ENCODE measurements around the gene POLDIP2. TPM values are rescaled to one million over a fixed set of nuclear protein-coding genes. Genes with fewer than 3 reads are reported as not detected.
"Not testable (repeated sequence)": the region's sequence is repeated elsewhere in the genome, so short reads cannot be mapped to it uniquely, and the experiment has no call there.

POLDIP2 gene
- polyA plus RNA-seq, 1 donor, result 83.6 TPM

GRCh38 chr17:28367641-28368305 is 10.4 kb upstream of the POLDIP2 start:
- DNase-seq, result no peak

- DNase-seq, result no peak
Observed at GRCh38 chr17:28366605-28367004, 9.3 kb upstream of the POLDIP2 start.

- DNase-seq, result no peak
Observed at GRCh38 chr17:28365487-28365886, 8.2 kb upstream of the POLDIP2 start.

DNA sequence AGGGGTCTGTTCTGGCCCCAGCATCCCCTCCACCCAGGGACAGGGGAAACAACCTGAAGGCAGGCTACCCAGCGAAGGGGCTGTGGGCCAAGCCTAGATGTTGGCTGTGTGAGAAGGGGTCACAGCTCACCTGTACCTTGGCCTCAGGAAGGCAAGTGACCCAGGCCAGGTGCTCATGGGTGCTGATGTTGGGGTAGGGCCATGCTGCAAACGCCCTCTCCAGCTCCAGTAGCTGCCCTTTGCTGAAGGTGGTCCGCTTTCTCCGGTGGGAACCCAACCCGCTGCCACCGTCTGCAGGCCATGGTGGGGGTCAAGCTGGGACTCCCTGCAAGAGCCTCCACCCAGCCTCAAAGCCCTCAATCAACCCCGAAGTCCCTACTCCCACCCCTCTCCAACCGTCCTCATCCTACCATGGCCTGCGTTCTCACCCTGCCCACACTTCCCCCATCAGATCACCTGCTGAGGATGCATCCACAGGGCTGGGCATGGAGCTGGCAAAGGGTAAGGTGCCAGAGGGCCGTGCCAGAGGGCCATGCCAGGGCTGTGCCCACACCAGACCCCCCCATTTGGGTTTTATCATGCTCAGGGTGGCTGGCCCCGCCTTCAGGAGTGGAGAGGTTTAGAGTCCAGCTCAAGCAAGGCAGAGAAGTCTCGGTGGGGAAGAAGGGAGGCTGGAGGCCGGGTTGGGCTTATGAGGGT is 7.5 kb upstream of the POLDIP2 start, which contains the start of gene SEBOX:
SEBOX (minus strand) TSS at position 535 of the 699 bp plus-strand sequence; CDS start at position 487, 48 bp downstream.
- no peak for DNase-seq

DNA sequence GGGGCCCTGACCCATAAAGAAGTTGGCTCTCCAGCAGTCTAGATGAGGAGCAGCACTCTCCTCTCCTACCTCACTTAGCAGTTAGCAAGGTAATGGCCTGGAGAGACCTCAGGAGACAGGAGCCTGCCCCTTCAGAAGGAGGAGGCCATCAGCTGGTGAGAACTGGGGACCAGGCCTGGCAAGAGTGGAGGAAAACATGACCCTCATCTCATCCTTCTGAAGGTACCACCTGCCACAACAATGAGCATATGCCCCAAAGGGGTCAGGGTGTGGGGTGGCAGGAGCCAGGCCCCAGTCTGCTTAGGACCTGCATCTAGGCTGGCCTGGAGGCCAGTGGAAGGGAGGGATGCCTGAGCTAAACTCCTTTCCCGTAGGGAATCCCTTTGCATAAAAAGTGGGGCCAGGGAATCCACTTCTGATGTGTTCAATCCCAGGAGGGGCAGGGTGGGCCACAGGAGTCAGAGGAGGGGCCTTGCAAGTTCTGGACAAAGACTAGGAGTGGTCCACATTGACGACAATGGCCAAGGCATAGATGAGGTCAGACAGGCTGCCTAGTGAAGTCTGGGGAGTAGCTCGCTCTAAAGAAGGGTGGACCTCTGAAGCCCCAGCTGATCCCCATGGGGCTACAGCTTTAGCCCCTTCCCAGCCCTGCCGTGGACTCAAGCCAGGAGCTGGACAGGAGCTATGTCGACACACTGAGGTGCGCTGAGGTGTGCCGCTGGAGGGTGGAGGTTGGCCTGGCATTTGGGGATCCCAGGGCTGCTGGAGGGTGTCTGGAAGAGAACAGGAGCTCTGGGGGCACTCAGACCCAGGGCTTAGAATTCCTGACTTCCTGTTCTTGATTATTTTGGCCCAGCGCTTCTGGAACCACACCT is 6.7 kb upstream of the POLDIP2 start:
- no peak for DNase-seq

DNA sequence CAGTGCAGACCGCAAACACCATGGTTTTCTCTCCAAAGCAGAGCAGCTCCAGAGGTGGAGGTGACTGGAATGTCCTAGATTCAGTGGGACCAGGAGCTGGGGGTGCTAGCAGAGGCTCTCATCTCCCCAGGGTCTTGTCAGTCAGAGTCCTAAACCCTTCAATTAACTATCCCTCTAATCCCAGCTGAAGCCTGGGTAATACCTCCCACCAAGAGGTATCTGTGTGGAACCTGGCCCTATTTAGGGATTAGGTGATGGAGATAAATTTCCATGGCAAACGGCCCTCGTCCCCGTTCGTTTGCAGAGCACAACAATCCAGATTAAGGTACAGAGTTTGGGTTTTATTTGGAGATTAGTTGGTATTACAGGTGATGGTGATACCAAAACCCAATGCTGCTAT is 5.9 kb upstream of the POLDIP2 start:
- DNase-seq, result no peak

- no peak for DNase-seq
Observed at GRCh38 chr17:28357901-28358197, 522 bp upstream of the POLDIP2 start.

GRCh38 chr17:28350271-28350670 is 7.1 kb downstream of the POLDIP2 start:
- DNase-seq, result no peak

DNA sequence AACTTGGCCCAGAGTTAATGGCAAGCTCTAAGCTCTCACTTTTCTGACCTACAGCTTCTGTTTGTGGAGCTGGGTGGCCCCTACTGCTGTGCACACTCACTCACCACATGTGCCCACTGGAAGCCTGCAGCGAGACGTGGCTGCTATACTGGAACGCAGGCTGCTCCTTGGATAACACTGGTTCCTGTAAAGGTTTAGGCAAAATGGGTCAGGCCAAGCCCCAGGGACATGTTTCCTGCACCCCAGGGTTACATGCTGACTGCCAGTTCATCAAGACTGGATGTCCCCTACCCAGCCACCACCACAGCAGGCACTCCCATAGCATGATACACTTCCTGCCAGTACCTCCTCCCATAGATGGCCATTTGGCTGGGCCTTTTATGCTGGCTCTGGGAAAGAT is 8.3 kb downstream of the POLDIP2 start:
- DNase-seq, result no peak

- DNase-seq, result no peak
Observed at GRCh38 chr17:28347261-28347891, 10.0 kb downstream of the POLDIP2 start.

DNA sequence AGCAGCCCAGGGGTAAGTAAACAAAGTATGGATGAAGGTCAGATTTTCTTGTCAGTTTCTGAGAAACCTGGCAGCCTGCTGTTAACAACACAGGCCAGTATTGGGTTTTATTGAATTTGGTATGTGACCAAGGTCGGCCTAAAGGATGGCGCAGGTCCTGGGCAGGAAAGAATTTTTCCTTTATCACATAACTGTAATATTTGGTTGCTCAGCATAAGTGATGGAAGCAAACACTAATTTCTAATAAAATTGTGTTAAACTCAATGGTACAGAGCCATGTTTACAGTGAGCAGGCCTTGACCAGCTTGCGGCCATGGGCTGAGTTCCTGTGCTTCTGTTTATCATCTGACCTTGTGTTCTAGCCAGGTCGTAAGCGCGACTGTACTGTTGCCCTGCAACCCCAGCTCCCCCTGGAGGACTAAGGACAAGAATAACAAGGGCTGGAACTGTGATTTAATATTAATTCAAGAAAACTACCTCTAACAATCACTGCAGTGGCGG is 10.5 kb downstream of the POLDIP2 start:
- no peak for DNase-seq

DNA sequence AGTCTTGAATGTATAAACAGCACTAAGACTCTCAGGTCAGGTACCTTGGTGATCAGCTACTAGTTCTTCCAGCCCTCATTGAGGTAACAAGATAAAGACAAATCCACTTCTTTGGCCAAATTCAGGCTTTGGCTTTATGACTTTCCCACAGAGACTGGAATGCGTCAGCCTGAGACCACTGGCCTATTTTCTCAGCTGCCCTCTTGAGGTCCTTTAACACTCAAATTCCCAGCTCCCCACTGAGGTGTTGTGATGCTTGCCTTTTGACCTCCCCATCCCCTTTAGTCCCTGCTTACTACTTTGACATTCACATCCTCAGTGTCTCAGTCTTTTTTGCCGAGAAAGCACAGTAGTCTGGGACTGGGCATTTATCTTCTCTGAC is 11.1 kb downstream of the POLDIP2 start:
- no peak for DNase-seq

DNA sequence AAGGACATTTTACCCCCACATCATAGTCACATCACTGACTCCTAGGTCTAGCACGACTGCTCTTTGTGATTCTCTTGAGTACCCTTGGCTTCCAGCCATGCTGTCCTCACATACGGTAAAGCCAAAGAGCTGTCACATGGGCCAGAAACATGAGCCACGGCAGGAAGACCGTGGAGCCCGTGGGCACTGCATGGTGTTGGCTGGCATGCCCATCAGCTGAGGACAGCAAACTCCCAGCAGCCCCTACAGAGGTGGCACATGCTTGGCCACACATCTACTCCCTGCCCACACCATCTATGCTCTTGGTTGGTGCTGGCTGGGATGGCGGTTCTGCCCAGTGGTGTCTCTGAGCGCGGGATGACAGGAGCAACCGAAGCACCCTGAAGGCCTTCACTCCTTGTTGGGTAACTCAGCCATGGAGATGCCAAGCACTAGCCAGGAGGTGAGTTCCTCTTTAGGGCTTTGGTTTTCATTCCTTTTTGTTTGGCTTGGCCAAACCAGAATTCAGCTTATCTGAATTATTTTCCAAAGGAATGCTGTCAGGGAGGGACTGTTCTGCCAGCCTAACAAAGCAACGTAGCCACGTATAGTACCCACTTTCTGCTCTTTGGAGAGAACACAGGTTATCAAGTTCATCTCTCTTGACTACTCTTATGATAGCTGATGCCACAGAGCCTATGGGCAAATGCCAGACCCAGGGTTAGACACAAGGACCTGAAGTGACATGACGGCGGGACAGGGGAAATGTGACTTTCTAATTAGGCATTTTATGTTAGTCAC is 11.7 kb downstream of the POLDIP2 start:
- DNase-seq, result no peak

DNA sequence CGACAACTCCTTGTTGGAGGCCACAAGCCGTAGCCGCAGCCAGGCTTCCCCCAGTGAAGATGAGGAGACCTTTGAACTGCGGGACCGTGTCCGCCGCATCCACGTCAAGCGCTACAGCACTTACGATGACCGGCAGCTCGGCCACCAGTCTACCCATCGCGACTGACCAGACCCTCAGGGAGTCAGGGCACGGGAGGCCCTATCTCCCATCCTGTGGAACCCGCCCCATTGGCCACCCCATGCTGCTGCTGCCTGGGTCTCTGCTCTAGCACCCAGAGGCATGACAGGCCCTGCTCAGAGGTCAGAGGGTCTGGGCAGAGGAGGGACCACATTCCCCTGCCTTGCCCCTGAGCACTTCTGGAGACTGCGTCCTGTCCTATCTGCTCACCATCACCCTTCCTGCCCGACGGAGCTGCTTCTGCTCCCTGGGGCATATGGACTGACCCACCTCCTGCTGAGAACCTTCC is 12.9 kb downstream of the POLDIP2 start:
- no peak for DNase-seq

DNA sequence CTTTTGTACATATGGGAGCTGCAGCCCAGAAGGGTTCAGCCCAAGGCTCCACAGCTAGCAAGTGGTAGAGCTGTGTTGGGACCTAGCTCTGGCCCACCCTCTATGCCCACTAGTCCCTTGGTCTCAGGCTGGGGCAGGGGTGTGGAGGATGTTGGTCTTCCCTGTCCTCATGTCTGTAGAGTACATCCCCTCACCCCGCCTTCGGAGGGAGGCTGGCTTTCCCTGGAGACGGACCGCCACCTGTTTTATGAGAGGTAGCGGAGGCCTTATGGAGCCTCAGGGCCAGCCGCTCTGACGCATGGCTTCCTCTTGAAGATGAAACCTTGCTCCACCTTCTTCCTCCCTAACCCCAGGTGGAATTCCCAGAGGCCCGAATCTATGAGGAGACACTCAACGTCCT is 13.3 kb downstream of the POLDIP2 start:
- DNase-seq, result no peak

DNA sequence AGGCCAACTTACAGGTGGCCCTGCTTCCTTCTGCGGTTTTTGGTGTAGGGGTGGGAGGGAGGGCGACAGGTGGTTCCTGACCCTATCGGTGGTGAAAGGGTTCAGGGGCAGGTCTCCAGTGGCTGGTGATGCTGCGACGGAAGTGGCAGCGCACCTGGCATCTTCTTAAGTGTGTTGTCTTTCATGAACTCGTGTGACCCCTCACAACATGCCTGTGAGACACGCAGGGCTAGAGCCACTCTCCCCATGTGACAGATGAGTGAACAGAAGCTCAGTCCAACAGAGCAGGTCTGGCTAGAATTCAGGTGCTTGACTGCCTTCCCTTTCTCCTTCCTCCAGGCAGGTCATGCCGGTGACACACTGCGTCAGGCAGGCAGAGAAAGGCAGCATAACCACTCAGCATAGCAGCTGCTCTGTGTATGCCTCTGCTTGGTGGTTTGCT is 13.8 kb downstream of the POLDIP2 start:
- no peak for DNase-seq

DNA sequence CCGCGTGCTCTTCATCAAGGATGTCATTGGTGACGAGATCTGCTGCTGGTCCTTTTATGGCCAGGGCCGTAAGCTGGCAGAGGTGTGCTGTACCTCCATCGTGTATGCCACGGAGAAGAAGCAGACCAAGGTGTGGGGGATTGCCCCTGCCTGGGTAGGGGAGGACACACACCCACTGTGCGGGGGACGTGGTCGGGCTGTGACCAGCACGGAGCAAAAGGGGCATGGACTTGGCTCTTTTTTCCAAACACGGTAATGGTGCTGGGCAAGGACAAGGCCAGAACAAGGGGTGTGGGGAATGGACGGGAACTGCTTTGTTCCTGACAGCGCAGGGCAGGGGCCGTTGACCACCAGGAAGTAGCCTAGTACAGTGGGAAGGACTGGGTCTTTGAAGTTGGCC is 15.0 kb downstream of the POLDIP2 start:
- DNase-seq, result no peak

GRCh38 chr17:28341516-28341915 is 15.8 kb downstream of the POLDIP2 start:
- no peak for DNase-seq

GRCh38 chr17:28340374-28340773 is 17.0 kb downstream of the POLDIP2 start:
- no peak for DNase-seq

DNA sequence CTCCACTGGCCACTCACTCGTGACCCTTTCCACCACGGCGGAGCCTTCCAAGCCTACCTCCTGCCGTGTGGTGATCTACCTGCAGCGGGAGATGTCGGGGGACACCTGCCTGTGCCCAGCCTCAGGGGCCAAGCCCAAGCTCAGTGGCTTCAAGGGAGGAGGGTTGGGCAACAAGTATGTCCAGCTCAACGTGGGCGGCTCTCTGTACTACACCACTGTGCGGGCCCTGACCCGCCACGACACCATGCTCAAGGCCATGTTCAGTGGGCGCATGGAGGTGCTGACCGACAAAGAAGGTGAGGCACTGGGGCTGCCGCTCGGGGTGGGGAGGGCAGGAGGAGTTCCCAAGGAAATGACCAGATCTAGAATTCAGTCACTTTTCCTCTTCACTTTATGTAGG is 17.9 kb downstream of the POLDIP2 start:
- DNase-seq, result no peak

GRCh38 chr17:28338769-28339212 is 18.5 kb downstream of the POLDIP2 start:
- not testable (repeated sequence) for DNase-seq
